Medulla oblongata (tissue), 1 donor: ENCODE data around the gene PAX7.
A peak's percentile ranks its signal among the peaks of the same experiment; 100 is the strongest.
"Not testable (repeated sequence)": the region's sequence is repeated elsewhere in the genome, so short reads cannot be mapped to it uniquely, and the experiment has no call there.

Source experiments
- DNase-seq: peaks from one replicate; pipeline ENCODE4 v3.0.0-alpha.2; 2015; ENCODE audit errors: extremely low spot score

The PAX7 gene

GRCh38 chr1:18630511-18631495 is at the start of gene PAX7:
TSS of gene PAX7 (plus strand) at chr1:18630846. CDS start at chr1:18631604, 758 bp downstream.
- DNase-seq = no peak

GRCh38 chr1:18581420-18581880 is 49.2 kb upstream of the PAX7 start:
- no peak for DNase-seq

GRCh38 chr1:18582890-18583289 is 47.8 kb upstream of the PAX7 start:
- no peak for DNase-seq

GRCh38 chr1:18583326-18583941 is 47.2 kb upstream of the PAX7 start:
- no peak for DNase-seq

GRCh38 chr1:18586016-18586415 is 44.6 kb upstream of the PAX7 start:
- not testable (repeated sequence) for DNase-seq

GRCh38 chr1:18588093-18588492 is 42.6 kb upstream of the PAX7 start:
- no peak for DNase-seq

- DNase-seq = no peak
These were observed 38.3 kb upstream of the PAX7 start for GRCh38 chr1:18592368-18592767.

- DNase-seq = peak; percentile 47
These were observed 33.2 kb upstream of the PAX7 start for GRCh38 chr1:18597160-18598042.

- peak; percentile 22 for DNase-seq
These were observed 31.6 kb upstream of the PAX7 start for GRCh38 chr1:18599086-18599485.

- no peak for DNase-seq
These were observed 30.9 kb upstream of the PAX7 start for GRCh38 chr1:18599704-18600103.

GRCh38 chr1:18602533-18603211 is 28.0 kb upstream of the PAX7 start:
- DNase-seq = no peak

- no peak for DNase-seq
These were observed 27.3 kb upstream of the PAX7 start for GRCh38 chr1:18603212-18603852.

- no peak for DNase-seq
These were observed 24.0 kb upstream of the PAX7 start for GRCh38 chr1:18606443-18607288.

GRCh38 chr1:18607289-18607760 is 23.3 kb upstream of the PAX7 start:
- no peak for DNase-seq

GRCh38 chr1:18608534-18608933 is 22.1 kb upstream of the PAX7 start:
- DNase-seq = no peak

- no peak for DNase-seq
These were observed 19.3 kb upstream of the PAX7 start for GRCh38 chr1:18611311-18611710.

- DNase-seq = no peak
These were observed 18.6 kb upstream of the PAX7 start for GRCh38 chr1:18612073-18612472.

GRCh38 chr1:18614069-18614735 is 16.4 kb upstream of the PAX7 start:
- no peak for DNase-seq
